ENCODE data around the gene SCGB1C2.

Gene SCGB1C2

GRCh38 chr17:172401-172800 is 35.0 kb downstream of the SCGB1C2 start:
- DNase-seq (ENCODE audit: low spot score) = no peak

DNA sequence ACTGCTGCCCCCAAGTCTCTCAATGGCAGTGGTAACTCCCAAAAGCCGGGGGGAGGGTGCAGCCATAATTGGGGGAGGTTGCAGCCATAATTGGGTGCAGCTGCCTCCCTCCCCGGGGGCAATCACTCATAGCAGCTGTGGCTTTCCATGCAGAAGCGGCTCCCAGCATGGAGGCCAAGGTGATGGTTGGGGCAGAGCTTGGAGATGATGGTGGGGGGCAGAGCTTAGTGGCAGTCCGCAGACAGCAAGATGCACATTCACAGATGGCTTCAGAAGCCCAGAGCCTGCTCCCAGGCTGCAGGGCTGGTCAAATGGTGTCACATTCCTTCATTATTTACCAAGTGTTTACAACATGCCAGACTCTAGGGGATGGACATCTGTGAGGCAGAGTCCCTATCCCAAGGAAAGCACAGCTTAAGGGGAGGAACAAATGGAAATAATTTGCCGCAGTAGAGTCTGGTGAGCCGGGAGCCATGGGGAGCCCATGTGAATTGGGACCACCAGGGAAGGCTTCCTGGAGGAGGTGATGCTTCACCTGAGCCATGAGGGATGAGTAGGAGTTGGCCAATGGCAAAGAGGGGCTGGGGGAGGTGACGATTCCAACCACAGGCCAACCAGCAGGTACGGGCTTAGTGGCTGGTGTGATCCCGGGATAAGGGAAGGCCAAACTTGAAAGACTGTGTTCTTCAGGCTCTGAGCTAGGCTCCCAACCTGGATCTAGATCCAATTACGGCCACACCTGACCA is 36.0 kb downstream of the SCGB1C2 start:
- DNase-seq (ENCODE audit: low spot score) = no peak

DNA sequence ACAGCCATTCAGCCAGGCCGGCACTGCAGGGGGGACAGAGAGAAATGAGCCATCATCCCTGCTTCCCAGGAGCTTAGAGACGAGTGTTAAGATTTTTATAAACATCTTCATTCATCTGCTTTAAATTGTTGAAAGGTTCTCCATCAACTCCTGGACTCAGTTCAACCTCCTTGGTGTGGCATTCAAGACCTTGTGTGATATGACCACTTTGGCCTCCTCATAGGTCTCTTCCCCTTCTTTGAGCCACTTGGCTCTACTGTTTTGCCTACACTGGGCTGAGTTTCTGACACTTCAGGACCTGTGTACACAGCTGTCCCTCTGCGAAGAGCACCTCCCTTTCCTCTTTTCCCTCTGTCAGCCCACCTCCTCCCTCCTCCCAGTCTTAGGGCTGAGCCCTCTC is 39.8 kb downstream of the SCGB1C2 start:
- no peak for DNase-seq (ENCODE audit: low spot score)

GRCh38 chr17:177762-178161 is 40.4 kb downstream of the SCGB1C2 start:
- no peak for DNase-seq (ENCODE audit: low spot score)

DNA sequence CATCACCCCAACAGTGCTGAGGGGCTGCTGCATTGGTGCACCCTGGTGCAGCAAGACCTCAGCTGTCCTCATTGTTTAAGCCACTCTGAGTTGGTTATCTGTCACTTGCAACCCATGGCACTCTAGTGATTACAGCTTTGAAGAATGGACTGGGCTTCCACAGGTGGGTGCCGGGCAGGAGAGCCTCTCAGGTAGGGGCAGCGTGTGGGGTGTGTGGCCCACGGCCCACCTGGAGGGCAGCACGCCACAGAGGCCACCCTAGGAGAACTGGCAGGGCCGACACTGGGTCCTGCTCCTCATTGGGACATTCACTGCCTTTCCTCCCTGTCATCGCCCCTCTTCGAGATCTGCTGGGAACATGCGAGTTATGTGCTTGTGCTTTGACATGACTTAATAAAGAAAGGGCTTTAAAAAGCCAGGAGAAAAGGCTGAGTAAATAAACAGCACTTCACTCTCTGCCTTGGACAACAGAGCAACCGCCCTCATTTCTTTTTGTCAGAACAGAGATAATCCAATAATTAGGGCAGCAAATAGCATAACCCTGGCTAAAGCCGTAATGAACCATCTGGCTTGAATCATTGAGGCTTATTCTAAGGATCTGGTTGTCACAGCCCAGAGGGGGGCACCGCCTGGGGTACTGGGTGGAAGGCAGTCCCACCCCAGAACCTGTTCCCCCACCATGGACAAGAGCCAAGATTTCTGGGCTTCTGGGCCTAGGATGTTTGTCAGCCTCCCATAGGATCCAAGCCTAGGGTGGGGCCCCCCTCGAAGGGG is 41.1 kb downstream of the SCGB1C2 start:
- DNase-seq (ENCODE audit: low spot score) = no peak

GRCh38 chr17:179066-179432 is 41.7 kb downstream of the SCGB1C2 start:
- no peak for DNase-seq (ENCODE audit: low spot score)

- DNase-seq (ENCODE audit: low spot score) = no peak
Observed at GRCh38 chr17:179781-180380, 42.5 kb downstream of the SCGB1C2 start.

GRCh38 chr17:180381-181244 is 43.2 kb downstream of the SCGB1C2 start:
- DNase-seq (ENCODE audit: low spot score) = no peak

GRCh38 chr17:181245-182049 is 44.1 kb downstream of the SCGB1C2 start, which contains the start of gene DOC2B:
DOC2B (minus strand) TSS chr17:181650; CDS start chr17:181479, 171 bp downstream.
- DNase-seq (ENCODE audit: low spot score) = no peak

DNA sequence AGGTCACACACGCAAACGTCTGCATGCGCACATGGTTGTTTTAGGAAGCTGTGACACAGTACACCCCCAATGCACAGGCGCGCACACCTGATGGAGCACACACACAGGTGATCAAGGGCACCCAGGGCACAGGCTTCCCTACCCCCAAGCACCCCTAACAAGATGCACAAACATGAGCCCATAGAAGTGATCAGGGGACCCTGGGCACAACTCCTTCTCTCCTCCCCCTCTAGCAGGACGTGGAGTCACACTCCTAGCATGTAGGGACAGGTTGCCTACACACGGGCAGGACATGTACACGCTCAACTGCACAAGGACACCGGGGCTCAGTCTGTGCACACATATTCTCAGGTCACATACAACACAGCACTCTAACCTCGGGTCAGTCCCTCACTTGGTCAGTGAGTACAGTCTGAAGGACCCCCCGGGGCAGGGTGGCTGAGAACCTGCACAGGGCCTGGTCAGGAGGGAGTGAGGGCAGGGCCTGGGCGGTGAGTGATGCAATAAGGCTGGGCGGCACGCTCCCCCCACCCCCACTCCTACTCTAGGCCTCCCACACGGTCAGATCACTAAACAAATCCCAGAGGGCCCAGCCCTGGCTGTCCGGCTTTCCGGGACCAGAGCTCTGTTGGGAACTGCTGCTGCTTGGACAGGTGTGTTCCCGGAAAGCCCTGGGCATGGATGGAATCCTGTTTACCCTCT is 44.8 kb downstream of the SCGB1C2 start:
- DNase-seq (ENCODE audit: low spot score) = no peak

- DNase-seq (ENCODE audit: low spot score) = no peak
Observed at GRCh38 chr17:183021-183420, 45.7 kb downstream of the SCGB1C2 start.

DNA sequence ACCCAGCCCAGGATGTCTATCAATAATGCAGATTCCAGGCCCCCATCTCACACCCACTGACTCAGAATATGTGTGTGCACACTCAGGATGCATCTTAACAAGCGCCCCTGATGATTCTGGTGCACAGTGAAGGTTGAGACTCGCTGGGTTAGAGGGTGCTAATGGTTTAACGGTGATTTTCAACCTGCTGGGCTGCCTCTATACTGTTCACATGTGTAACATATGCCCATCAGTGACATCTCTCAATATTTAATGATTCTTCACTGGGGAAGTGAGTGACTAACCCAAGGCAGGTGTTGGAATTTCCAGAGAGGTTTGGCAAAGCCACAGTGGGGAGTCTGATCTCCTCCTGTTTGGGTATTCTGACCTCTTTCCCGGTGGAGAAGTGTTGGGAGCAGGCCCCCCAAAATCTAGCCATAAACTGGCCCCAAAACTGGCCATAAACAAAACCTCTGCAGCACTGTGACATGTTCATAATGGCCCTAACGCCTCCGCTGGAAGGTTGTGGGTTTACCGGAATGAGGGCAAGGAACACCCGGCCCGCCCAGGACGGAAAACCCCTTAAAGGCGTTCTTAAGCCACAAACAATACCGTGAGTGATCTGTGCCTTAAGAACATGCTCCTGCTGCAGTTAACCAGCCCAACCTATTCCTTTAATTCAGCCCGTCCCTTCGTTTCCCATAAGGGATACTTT is 48.2 kb downstream of the SCGB1C2 start:
- peak; percentile 8 for DNase-seq (ENCODE audit: low spot score)

GRCh38 chr17:187130-187529 is 49.8 kb downstream of the SCGB1C2 start:
- no peak for DNase-seq (ENCODE audit: low spot score)
